OCI-LY3 (cell line): ENCODE measurements around the gene SSR3.

Source experiments
- H2AFZ ChIP-seq: fragments of 200-600, 300-600 bp; shearing (Covaris generic); 2 replicates; pipeline ENCODE4 v1.6.0; 2014; ENCODE audit warnings: antibody characterized with exemption, low read depth, low read length
- H3K27ac ChIP-seq: fragments of 200-600, 300-600 bp; sonication (generic); 2 replicates; pipeline ENCODE4 v1.5.1; 2014; ENCODE audit warnings: mild to moderate bottlenecking, low read length, moderate library complexity, mixed read lengths
- H3K27me3 ChIP-seq: fragments of 200-600, 300-600 bp; sonication (generic); 2 replicates; pipeline ENCODE4 v1.6.1; 2014; ENCODE audit warnings: low read depth, low read length, mixed read lengths
- H3K36me3 ChIP-seq: fragments of 200-600, 300-600 bp; sonication (generic); replicated peaks from 2 replicates; pipeline ENCODE3; 2014; ENCODE audit warnings: low read depth, low read length, mixed read lengths
- H3K4me1 ChIP-seq: fragments of 300-600, 200-600 bp; sonication (generic); 2 replicates; pipeline ENCODE4 v1.6.1; 2014; ENCODE audit warnings: low read length, mixed read lengths
- H3K4me2 ChIP-seq: fragments of 200-600, 300-600 bp; sonication (generic); 2 replicates; pipeline ENCODE4 v1.6.1; 2014; ENCODE audit warnings: low read length, mixed read lengths
- H3K4me3 ChIP-seq: fragments of 300-600, 200-600 bp; sonication (generic); 2 replicates; pipeline ENCODE4 v1.5.1; 2014; ENCODE audit warnings: antibody characterized with exemption, mild to moderate bottlenecking, low read length, moderate library complexity
- H3K79me2 ChIP-seq: fragments of 300-600, 200-600 bp; shearing (Covaris generic); 2 replicates; pipeline ENCODE4 v1.6.1; 2014; ENCODE audit warnings: mild to moderate bottlenecking, low read length, mixed read lengths
- H3K9ac ChIP-seq: fragments of 300-600, 200-600 bp; shearing (Covaris generic); 2 replicates; pipeline ENCODE4 v1.6.0; 2014; ENCODE audit warnings: mild to moderate bottlenecking, low read length, moderate library complexity
- H3K9me3 ChIP-seq: fragments of 200-600, 300-600 bp; shearing (Covaris generic); 2 replicates; pipeline ENCODE4 v1.6.1; 2014; ENCODE audit warnings: low read length, mixed read lengths; ENCODE audit not compliant: insufficient read depth
- H4K20me1 ChIP-seq: fragments of 200-600, 300-600 bp; sonication (generic); 2 replicates; pipeline ENCODE4 v1.6.1; 2016; ENCODE audit warnings: low read length, mixed read lengths; ENCODE audit not compliant: insufficient read depth
- EZH2phosphoT487 ChIP-seq: fragments of 200-600 bp; shearing (Covaris generic); IDR thresholded peaks from 2 replicates; pipeline ENCODE4 v1.6.1; 2018; ENCODE audit warnings: antibody characterized with exemption, mixed run types, low read depth
- TF ChIP-seq, protein P1 (sequence below): fragments of 200-600, 300-600 bp; sonication (generic); IDR thresholded peaks from 2 replicates; pipeline ENCODE4 v1.5.1; 2014; ENCODE audit warnings: antibody characterized with exemption, low read length, low read depth

Gene SSR3

DNA sequence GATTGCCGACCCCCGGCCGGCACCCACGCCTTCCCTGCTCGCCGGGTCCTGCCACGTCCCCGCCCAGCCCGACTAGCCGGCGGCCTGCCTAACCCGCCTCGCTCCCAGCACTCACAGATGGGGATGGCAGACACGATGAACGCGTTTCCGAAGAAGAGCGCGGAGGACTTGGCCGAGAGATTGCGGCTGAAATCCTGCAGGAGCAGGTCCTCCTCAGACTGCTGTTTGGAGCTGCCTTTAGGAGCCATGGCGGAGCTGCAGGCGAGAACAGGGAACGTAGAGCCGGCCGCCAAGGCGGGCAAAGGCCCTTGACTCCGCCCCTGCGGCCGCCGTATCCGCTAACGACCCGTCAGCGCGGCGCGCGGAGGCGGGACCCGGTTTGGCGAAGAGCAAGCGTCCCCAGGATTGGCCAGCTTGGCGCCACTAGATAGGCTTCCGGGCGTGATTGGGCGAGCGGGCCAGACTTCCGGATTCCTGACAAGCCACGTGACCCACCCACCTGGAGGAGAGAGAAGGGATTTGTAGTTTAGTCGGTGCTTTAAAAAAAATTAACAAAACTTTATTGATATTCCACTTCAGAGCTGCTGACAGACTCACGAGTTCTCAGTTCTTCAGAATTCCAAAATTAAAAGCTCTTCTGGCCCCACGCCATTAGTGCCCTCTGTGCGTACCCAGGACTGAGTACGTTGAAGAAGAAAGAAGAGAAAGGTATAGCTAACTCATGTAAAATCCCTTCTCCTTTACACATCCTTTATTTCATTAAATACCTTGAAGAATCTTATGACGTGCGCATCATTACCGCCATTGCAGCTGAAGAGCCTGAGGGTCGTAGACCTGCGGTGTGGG, at the start of gene SSR3:
Gene SSR3, minus strand, starts transcription at position 276 of the 846 bp plus-strand sequence. Its CDS starts 28 bp downstream, at position 248.
- no peak for TF ChIP-seq EZH2phosphoT487
- TF ChIP-seq, protein P1, sequence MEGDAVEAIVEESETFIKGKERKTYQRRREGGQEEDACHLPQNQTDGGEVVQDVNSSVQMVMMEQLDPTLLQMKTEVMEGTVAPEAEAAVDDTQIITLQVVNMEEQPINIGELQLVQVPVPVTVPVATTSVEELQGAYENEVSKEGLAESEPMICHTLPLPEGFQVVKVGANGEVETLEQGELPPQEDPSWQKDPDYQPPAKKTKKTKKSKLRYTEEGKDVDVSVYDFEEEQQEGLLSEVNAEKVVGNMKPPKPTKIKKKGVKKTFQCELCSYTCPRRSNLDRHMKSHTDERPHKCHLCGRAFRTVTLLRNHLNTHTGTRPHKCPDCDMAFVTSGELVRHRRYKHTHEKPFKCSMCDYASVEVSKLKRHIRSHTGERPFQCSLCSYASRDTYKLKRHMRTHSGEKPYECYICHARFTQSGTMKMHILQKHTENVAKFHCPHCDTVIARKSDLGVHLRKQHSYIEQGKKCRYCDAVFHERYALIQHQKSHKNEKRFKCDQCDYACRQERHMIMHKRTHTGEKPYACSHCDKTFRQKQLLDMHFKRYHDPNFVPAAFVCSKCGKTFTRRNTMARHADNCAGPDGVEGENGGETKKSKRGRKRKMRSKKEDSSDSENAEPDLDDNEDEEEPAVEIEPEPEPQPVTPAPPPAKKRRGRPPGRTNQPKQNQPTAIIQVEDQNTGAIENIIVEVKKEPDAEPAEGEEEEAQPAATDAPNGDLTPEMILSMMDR, result no peak
- H4K20me1 ChIP-seq, result peaks cover 17% of the 10 kb centered on the region
- peak within 1 kb of the TSS; percentile 81 for H3K4me2 ChIP-seq
- peaks cover 4% of the 10 kb centered on the region; the same call in 1 of the 2 replicates for H3K9me3 ChIP-seq
- peak within 1 kb of the TSS; percentile 99 for H2AFZ ChIP-seq
- H3K36me3 ChIP-seq, result peaks cover 34% of the 10 kb centered on the region
- H3K27ac ChIP-seq, result peak within 1 kb of the TSS; percentile 61
- H3K4me3 ChIP-seq, result peak within 1 kb of the TSS; percentile 84
- peaks cover 21% of the 10 kb centered on the region for H3K4me1 ChIP-seq
- H3K9ac ChIP-seq, result peak within 1 kb of the TSS; percentile 85
- no peaks in the 10 kb centered on the region for H3K27me3 ChIP-seq
- H3K79me2 ChIP-seq, result peaks cover 49% of the 10 kb centered on the region

DNA sequence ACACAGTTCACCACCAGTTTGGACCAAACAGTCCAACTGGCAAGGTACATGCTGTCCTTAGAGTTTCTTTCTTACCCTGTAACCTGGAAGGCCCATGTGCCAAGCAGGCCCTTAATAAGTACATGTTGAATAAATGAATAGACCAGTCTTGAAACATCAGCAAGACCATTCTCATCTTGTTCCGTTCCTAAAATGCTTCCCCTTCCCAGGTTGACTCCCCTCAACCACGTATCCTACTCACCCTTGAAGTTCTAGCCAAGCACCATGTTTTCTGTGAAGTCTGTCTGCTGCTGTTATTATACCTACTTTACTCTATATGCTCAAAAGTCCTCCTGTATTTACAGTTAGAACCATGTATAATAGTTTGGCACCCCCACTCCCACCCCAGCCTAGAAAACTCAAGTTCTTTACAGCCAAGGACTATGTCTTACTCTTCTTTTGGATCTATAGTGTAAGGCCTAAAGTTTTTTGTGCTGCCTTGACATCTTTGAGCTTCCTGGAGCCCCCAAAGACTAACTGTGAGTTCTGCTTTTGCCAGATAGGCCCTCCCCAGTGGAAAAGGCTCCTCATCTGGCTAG, 49.2 kb upstream of the SSR3 start:
- peaks cover 13% of the 10 kb centered on the region for H3K4me1 ChIP-seq
- H3K4me3 ChIP-seq, result no peak overlapping the region
- no peaks in the 10 kb centered on the region for H3K27me3 ChIP-seq
- no peak overlapping the region for H3K4me2 ChIP-seq
- no peaks in the 10 kb centered on the region for H4K20me1 ChIP-seq
- no peak for TF ChIP-seq EZH2phosphoT487
- TF ChIP-seq, protein P1, result no peak
- H3K36me3 ChIP-seq, result no peaks in the 10 kb centered on the region
- no peak overlapping the region for H2AFZ ChIP-seq
- no peaks in the 10 kb centered on the region for H3K9me3 ChIP-seq
- no peak overlapping the region for H3K27ac ChIP-seq
- no peak overlapping the region for H3K9ac ChIP-seq
- H3K79me2 ChIP-seq, result no peaks in the 10 kb centered on the region

DNA sequence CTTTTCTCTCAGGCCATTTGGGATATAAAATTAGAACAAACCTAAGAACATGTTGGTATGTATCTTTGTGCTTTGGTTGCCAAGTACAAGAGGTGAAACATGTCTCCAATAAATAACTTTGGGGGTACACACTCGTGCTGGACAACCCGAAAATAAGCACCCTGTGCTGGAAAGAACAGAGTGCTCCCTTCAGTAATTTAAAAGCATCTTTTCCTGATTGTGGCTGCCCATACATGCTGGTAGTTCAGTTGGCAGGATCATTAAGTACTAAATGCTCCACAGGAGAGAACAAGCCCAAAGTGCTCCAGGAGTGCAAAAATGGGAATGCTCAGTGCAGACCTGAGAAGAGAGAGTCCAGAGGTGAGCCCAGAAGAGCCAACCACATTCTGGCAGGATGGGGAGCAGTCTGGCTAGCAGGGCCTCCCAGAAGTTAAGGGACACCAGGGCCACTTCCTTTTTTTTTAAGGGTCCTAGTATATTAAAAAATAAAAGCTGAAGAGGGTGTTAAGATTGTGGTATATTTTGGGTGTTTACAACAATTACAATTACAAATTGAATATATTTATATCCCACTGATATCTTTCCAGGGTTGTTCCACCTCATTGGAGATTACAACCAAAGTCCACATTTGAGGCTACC, 48.6 kb upstream of the SSR3 start:
- Histone ChIP-seq H3K9me3 (no peaks in the 10 kb centered on the region), H3K36me3 (no peaks in the 10 kb centered on the region), H3K27ac (no peak overlapping the region), H2AFZ (no peak overlapping the region), H4K20me1 (no peaks in the 10 kb centered on the region), H3K4me3 (no peak overlapping the region), H3K79me2 (no peaks in the 10 kb centered on the region), H3K9ac (no peak overlapping the region), H3K4me2 (no peak overlapping the region), H3K4me1 (peaks cover 13% of the 10 kb centered on the region), H3K27me3 (no peaks in the 10 kb centered on the region)
- TF ChIP-seq, protein P1, result no peak
- TF ChIP-seq EZH2phosphoT487, result no peak

DNA sequence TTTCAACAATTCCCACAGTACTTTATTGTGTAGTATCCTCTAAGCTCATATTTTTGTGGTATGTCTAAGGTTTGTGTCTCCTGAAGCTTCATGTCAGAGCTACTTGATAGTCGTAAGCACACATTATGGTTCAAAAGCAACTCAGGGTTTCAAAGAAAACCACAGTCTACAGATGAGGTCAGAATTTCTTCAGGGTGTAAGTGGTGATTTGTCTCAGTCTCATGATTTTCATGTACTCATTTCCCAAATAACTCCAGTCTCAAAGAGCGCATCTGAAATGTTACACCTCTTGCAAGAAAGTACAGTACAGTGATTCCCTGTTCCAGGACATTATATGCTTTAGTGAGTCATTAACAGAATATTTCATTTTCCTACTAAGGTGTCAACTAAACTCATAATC, 47.5 kb upstream of the SSR3 start:
- H4K20me1 ChIP-seq, result no peaks in the 10 kb centered on the region
- no peaks in the 10 kb centered on the region for H3K36me3 ChIP-seq
- no peak overlapping the region for H2AFZ ChIP-seq
- H3K4me1 ChIP-seq, result peaks cover 13% of the 10 kb centered on the region
- no peak overlapping the region for H3K4me3 ChIP-seq
- no peaks in the 10 kb centered on the region for H3K27me3 ChIP-seq
- H3K27ac ChIP-seq, result no peak overlapping the region
- no peak for TF ChIP-seq EZH2phosphoT487
- TF ChIP-seq, protein P1, result no peak
- no peak overlapping the region for H3K4me2 ChIP-seq
- no peak overlapping the region for H3K9ac ChIP-seq
- H3K79me2 ChIP-seq, result no peaks in the 10 kb centered on the region
- H3K9me3 ChIP-seq, result no peaks in the 10 kb centered on the region
